Dendritic cell treated with granulocyte-macrophage colony-stimulating factor and Interleukin-4, amounts not matched to agents 40 ng/mL and 50 ng/mL, for 4 days (primary cell): ENCODE data around the gene DNAH1.

Experiments
- H3K27ac Mint-ChIP-seq: one replicate; pipeline ENCODE4 v1.8.0; 2022; ENCODE audit warnings: mild to moderate bottlenecking, mixed read lengths
- H3K27me3 Mint-ChIP-seq: one replicate; pipeline ENCODE4 v1.8.0; 2022; ENCODE audit warnings: mild to moderate bottlenecking, mixed read lengths
- H3K36me3 Mint-ChIP-seq: one replicate; pipeline ENCODE4 v1.8.0; 2022; ENCODE audit warnings: low read depth, mixed read lengths
- H3K4me1 Mint-ChIP-seq: one replicate; pipeline ENCODE4 v1.8.0; 2022; ENCODE audit warnings: low read depth, mixed read lengths
- H3K4me3 Mint-ChIP-seq: one replicate; pipeline ENCODE4 v1.8.0; 2022; ENCODE audit warnings: mild to moderate bottlenecking, moderate library complexity, mixed read lengths
- H3K9me3 Mint-ChIP-seq: one replicate; pipeline ENCODE4 v1.8.0; 2022; ENCODE audit warnings: mixed read lengths
- intact Hi-C: fragments of 100-400 bp; cut with micrococcal nuclease; formaldehyde crosslinking; loops from one replicate; pipeline ENCODE4 v1.15.0; 2022

DNAH1 gene

GRCh38 chr3:52374173-52374572 lies 58.1 kb downstream of the DNAH1 start:
- intact Hi-C loops, result no loop called here
- H3K4me1 Mint-ChIP-seq, result peaks cover 18% of the 10 kb centered on the region
- H3K4me3 Mint-ChIP-seq, result no peak overlapping the region
- H3K36me3 Mint-ChIP-seq, result peaks cover 49% of the 10 kb centered on the region
- H3K27me3 Mint-ChIP-seq, result peaks cover 3% of the 10 kb centered on the region
- H3K9me3 Mint-ChIP-seq, result no peaks in the 10 kb centered on the region
- no peak overlapping the region for H3K27ac Mint-ChIP-seq

- Mint-ChIP-seq H3K4me3 (no peak overlapping the region), H3K27me3 (peaks cover 2% of the 10 kb centered on the region), H3K9me3 (no peaks in the 10 kb centered on the region), H3K27ac (no peak overlapping the region), H3K36me3 (peaks cover 24% of the 10 kb centered on the region), H3K4me1 (peaks cover 11% of the 10 kb centered on the region)
- intact Hi-C loops, result no loop called here
These were observed 63.5 kb downstream of the DNAH1 start for GRCh38 chr3:52379610-52380009.

- Mint-ChIP-seq H3K27ac (no peak overlapping the region), H3K36me3 (peaks cover 24% of the 10 kb centered on the region), H3K9me3 (no peaks in the 10 kb centered on the region), H3K27me3 (peaks cover 2% of the 10 kb centered on the region), H3K4me3 (no peak overlapping the region), H3K4me1 (peaks cover 16% of the 10 kb centered on the region)
- intact Hi-C loops, result no loop called here
These were observed 63.9 kb downstream of the DNAH1 start for GRCh38 chr3:52380023-52380422.

- peaks cover 22% of the 10 kb centered on the region for H3K4me1 Mint-ChIP-seq
- intact Hi-C loops, result no loop called here
- H3K27ac Mint-ChIP-seq, result no peak overlapping the region
- H3K9me3 Mint-ChIP-seq, result no peaks in the 10 kb centered on the region
- no peaks in the 10 kb centered on the region for H3K27me3 Mint-ChIP-seq
- no peak overlapping the region for H3K4me3 Mint-ChIP-seq
- H3K36me3 Mint-ChIP-seq, result peaks cover 10% of the 10 kb centered on the region
These were observed 65.5 kb downstream of the DNAH1 start for GRCh38 chr3:52381623-52382022.

GRCh38 chr3:52383446-52383845 lies 67.3 kb downstream of the DNAH1 start:
- Mint-ChIP-seq H3K27ac (peak overlapping the region; percentile 37), H3K36me3 (peaks cover 5% of the 10 kb centered on the region)
- intact Hi-C loops, result no loop called here

GRCh38 chr3:52384019-52384761 lies 68.1 kb downstream of the DNAH1 start:
- Mint-ChIP-seq H3K4me1 (peaks cover 22% of the 10 kb centered on the region), H3K36me3 (peaks cover 12% of the 10 kb centered on the region), H3K4me3 (no peak overlapping the region), H3K27me3 (no peaks in the 10 kb centered on the region), H3K27ac (peak overlapping the region; percentile 37), H3K9me3 (no peaks in the 10 kb centered on the region)
- intact Hi-C loops, result no loop called here

More at GRCh38 chr3:52383446-52383845, 67.3 kb downstream of the DNAH1 start:
- Mint-ChIP-seq H3K27me3 (no peaks in the 10 kb centered on the region), H3K4me3 (no peak overlapping the region), H3K9me3 (no peaks in the 10 kb centered on the region), H3K4me1 (peaks cover 22% of the 10 kb centered on the region)

GRCh38 chr3:52385157-52385556 lies 69.0 kb downstream of the DNAH1 start:
- H3K36me3 Mint-ChIP-seq, result peaks cover 13% of the 10 kb centered on the region
- no peak overlapping the region for H3K27ac Mint-ChIP-seq
- H3K4me1 Mint-ChIP-seq, result peaks cover 31% of the 10 kb centered on the region
- no peak overlapping the region for H3K4me3 Mint-ChIP-seq
- H3K27me3 Mint-ChIP-seq, result no peaks in the 10 kb centered on the region
- no peaks in the 10 kb centered on the region for H3K9me3 Mint-ChIP-seq
- intact Hi-C loops, result no loop called here

- Mint-ChIP-seq H3K4me1 (peaks cover 35% of the 10 kb centered on the region), H3K27ac (no peak overlapping the region), H3K4me3 (no peak overlapping the region), H3K27me3 (no peaks in the 10 kb centered on the region), H3K9me3 (no peaks in the 10 kb centered on the region), H3K36me3 (peaks cover 35% of the 10 kb centered on the region)
- intact Hi-C loops, result no loop called here
These were observed 71.4 kb downstream of the DNAH1 start for GRCh38 chr3:52387481-52387880.

- H3K4me3 Mint-ChIP-seq, result no peak overlapping the region
These were observed 72.3 kb downstream of the DNAH1 start for GRCh38 chr3:52388348-52388821.

GRCh38 chr3:52388933-52389332 lies 72.8 kb downstream of the DNAH1 start:
- Mint-ChIP-seq H3K27me3 (no peaks in the 10 kb centered on the region), H3K4me1 (peaks cover 30% of the 10 kb centered on the region), H3K4me3 (no peak overlapping the region), H3K27ac (no peak overlapping the region), H3K9me3 (no peaks in the 10 kb centered on the region), H3K36me3 (peaks cover 49% of the 10 kb centered on the region)
- intact Hi-C loops, result no loop called here

More at GRCh38 chr3:52388348-52388821, 72.3 kb downstream of the DNAH1 start:
- no peaks in the 10 kb centered on the region for H3K27me3 Mint-ChIP-seq
- H3K36me3 Mint-ChIP-seq, result peaks cover 44% of the 10 kb centered on the region
- no peak overlapping the region for H3K27ac Mint-ChIP-seq
- peaks cover 35% of the 10 kb centered on the region for H3K4me1 Mint-ChIP-seq
- no peaks in the 10 kb centered on the region for H3K9me3 Mint-ChIP-seq
- intact Hi-C loops, result no loop called here

GRCh38 chr3:52391096-52391495 lies 75.0 kb downstream of the DNAH1 start:
- H3K4me3 Mint-ChIP-seq, result no peak overlapping the region
- H3K4me1 Mint-ChIP-seq, result peaks cover 13% of the 10 kb centered on the region
- no peaks in the 10 kb centered on the region for H3K9me3 Mint-ChIP-seq
- intact Hi-C loops, result no loop called here
- no peaks in the 10 kb centered on the region for H3K27me3 Mint-ChIP-seq
- H3K36me3 Mint-ChIP-seq, result peaks cover 69% of the 10 kb centered on the region
- no peak overlapping the region for H3K27ac Mint-ChIP-seq

GRCh38 chr3:52392216-52392930 lies 76.3 kb downstream of the DNAH1 start:
- H3K27me3 Mint-ChIP-seq, result no peaks in the 10 kb centered on the region
- no peak overlapping the region for H3K4me3 Mint-ChIP-seq
- peaks cover 13% of the 10 kb centered on the region for H3K4me1 Mint-ChIP-seq
- peaks cover 82% of the 10 kb centered on the region for H3K36me3 Mint-ChIP-seq
- intact Hi-C loops, result no loop called here
- no peaks in the 10 kb centered on the region for H3K9me3 Mint-ChIP-seq
- H3K27ac Mint-ChIP-seq, result no peak overlapping the region

GRCh38 chr3:52393131-52393807 lies 77.2 kb downstream of the DNAH1 start:
- H3K4me3 Mint-ChIP-seq, result no peak overlapping the region
- no peaks in the 10 kb centered on the region for H3K27me3 Mint-ChIP-seq
- peaks cover 13% of the 10 kb centered on the region for H3K4me1 Mint-ChIP-seq
- intact Hi-C loops, result no loop called here
- H3K9me3 Mint-ChIP-seq, result no peaks in the 10 kb centered on the region
- H3K36me3 Mint-ChIP-seq, result peaks cover 83% of the 10 kb centered on the region
- H3K27ac Mint-ChIP-seq, result no peak overlapping the region
